SK-N-MC (cell line): Measurements from ENCODE around the gene EPB41L3.
A peak's percentile ranks its signal among the peaks of the same experiment; 100 is the strongest.

Experiments
- DNase-seq: peaks from one replicate; pipeline ENCODE4 v3.0.0-alpha.2; 2011; ENCODE audit warnings: low read depth, low spot score
- H3K27ac ChIP-seq: fragments of 200-600 bp; sonication (generic); 2 replicates; pipeline ENCODE4 v1.5.1; 2016; ENCODE audit warnings: mixed run types
- H3K36me3 ChIP-seq: fragments of 200-600 bp; sonication (generic); 2 replicates; pipeline ENCODE4 v1.6.1; 2017; ENCODE audit warnings: antibody characterized with exemption, low read length, mixed read lengths; ENCODE audit not compliant: insufficient read depth
- H3K4me3 ChIP-seq: fragments of 200-600 bp; sonication (generic); 2 replicates; pipeline ENCODE4 v1.5.1; 2016
- H3K9ac ChIP-seq: fragments of 200-600 bp; sonication (generic); 2 replicates; pipeline ENCODE4 v1.8.0; 2017; ENCODE audit warnings: mixed run types, mixed read lengths; ENCODE audit not compliant: insufficient read length
- H3K9me3 ChIP-seq: fragments of 200-600 bp; sonication (generic); 2 replicates; pipeline ENCODE4 v1.6.1; 2017; ENCODE audit warnings: low read depth, mild to moderate bottlenecking, antibody characterized with exemption, low read length, moderate library complexity, mixed read lengths
- EZH2 ChIP-seq: fragments of 200-600 bp; sonication (generic); IDR thresholded peaks from one replicate; pipeline ENCODE4 v1.6.1; 2017; ENCODE audit warnings: antibody characterized with exemption
- FOXP2 ChIP-seq: optimal IDR thresholded peaks from 2 replicates; pipeline ENCODE3; 2011; ENCODE audit warnings: mild to moderate bottlenecking, moderate library complexity; ENCODE audit not compliant: insufficient read depth; ENCODE audit errors: extremely low read length, control extremely low read depth
- POLR2AphosphoS5 ChIP-seq: IDR thresholded peaks from 2 replicates; pipeline ENCODE4 v1.6.1; 2012; ENCODE audit warnings: mild to moderate bottlenecking, low read depth, low read length, borderline replicate concordance

The EPB41L3 gene

DNA sequence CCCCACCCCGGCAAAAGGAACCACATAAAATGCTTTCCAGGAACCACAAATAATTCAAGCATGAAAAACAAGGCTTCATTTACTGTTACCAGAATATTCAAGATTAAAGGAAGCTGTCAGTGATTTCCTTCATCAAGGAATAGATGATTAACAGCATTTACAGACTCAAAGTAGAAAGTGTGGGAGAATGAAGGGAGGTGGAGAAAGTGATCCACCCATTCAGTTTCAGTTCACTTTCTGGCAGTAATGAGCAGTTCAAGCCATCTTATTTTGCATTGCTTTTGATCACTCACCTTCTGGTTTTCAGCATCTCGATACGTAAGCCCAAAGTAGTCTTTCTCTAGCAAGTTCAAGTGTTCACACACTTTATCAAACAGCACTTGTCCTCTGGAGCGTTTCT lies 99.0 kb downstream of the EPB41L3 start:
- H3K27ac ChIP-seq = no peak overlapping the region
- no peak overlapping the region for H3K4me3 ChIP-seq
- DNase-seq = no peak
- no peaks in the 10 kb centered on the region for H3K36me3 ChIP-seq
- no peak for TF ChIP-seq FOXP2
- no peak for TF ChIP-seq EZH2
- no peak for TF ChIP-seq POLR2AphosphoS5
- no peaks in the 10 kb centered on the region for H3K9me3 ChIP-seq
- H3K9ac ChIP-seq = no peak overlapping the region

- DNase-seq = no peak
- H3K4me3 ChIP-seq = no peak overlapping the region
- no peaks in the 10 kb centered on the region for H3K9me3 ChIP-seq
- no peak for TF ChIP-seq FOXP2
- no peak overlapping the region for H3K27ac ChIP-seq
- H3K9ac ChIP-seq = no peak overlapping the region
- H3K36me3 ChIP-seq = no peaks in the 10 kb centered on the region
Measured at GRCh38 chr18:5444269-5444668, 99.5 kb downstream of the EPB41L3 start.

DNA sequence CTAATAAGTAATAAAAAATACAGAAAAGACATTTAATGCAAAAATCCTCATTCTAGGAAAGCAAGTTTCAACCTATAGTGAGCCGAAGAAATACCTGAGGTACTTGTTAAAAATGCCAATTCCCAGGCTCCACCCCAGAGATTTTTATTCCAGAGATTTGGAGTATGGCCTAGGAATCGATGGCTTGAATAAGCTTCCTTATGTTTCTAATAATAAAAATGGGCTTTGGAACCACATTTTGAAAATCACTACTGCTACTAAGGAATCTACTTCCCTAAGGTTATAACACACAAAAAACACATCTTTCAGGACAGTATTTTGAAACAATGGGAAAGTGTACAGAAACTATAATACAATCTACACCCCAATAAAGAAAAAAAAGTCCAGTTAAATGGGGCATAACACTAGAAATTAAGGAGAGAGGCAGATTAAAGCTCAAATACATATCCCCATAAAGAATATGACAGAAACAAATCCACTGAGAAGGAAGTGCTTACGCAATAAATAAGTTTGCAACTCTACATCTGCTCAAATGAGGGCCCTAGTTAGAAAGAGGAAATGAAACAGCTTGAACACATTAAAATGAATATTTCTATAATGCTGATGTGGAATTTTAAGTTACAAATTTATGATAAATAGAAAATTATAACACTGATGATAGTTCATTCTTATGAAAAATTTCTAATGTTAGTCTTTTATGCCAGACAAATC lies 103.7 kb downstream of the EPB41L3 start:
- H3K36me3 ChIP-seq = no peaks in the 10 kb centered on the region
- DNase-seq = peak; percentile 70
- H3K9me3 ChIP-seq = no peaks in the 10 kb centered on the region
- peak overlapping the region; percentile 39 for H3K27ac ChIP-seq
- no peak overlapping the region for H3K9ac ChIP-seq
- no peak for TF ChIP-seq EZH2
- no peak; the same call in 1 of the 2 replicates for TF ChIP-seq POLR2AphosphoS5
- TF ChIP-seq FOXP2 = no peak
- peak overlapping the region; percentile 36 for H3K4me3 ChIP-seq

DNA sequence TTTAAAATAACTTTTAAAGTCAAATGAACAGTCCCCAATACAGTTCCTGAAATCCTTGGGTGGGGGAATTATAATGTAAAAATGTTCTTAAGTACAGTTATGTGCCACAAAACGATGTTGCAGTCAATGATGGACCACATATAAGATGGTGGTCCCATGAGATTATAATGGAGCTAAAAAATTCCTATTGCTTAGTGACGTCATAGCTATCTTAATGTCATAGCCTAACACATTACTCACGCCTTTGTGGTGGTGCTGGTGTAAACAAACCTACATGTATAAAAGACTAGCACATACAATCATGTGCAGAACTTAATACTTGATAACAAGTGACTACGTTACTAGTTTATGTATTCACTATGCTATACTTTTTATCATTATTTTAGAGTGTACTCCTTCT lies 109.4 kb downstream of the EPB41L3 start:
- no peak overlapping the region for H3K27ac ChIP-seq
- TF ChIP-seq EZH2 (no peak), POLR2AphosphoS5 (no peak), FOXP2 (no peak)
- H3K36me3 ChIP-seq = no peaks in the 10 kb centered on the region
- no peaks in the 10 kb centered on the region for H3K9me3 ChIP-seq
- no peak overlapping the region for H3K9ac ChIP-seq
- H3K4me3 ChIP-seq = no peak overlapping the region
- no peak for DNase-seq

GRCh38 chr18:5431836-5432575 lies 111.8 kb downstream of the EPB41L3 start:
- no peak for TF ChIP-seq POLR2AphosphoS5
- TF ChIP-seq EZH2 = no peak
- TF ChIP-seq FOXP2 = no peak
- Histone ChIP-seq H3K27ac (no peak overlapping the region), H3K4me3 (no peak overlapping the region), H3K36me3 (no peaks in the 10 kb centered on the region), H3K9me3 (no peaks in the 10 kb centered on the region), H3K9ac (no peak overlapping the region)
- DNase-seq = no peak

DNA sequence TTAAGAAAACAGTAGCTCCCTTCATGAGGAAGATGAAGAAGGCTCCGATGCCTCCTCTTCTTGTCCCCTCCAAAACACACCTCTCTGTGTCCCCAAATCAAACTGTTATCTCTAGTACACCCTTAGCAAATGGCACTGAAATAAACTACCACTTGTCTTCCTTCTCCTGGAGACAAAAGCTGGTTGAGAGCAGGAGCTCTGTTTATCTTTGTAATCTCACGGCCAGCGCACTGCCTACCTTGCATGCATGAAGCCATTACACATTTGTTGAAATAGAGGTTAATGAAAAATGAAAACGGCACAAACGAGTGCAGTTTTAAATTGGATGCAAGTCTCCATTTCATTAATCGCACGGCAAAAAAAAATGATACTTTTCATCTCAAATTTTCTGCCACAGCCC lies 113.7 kb downstream of the EPB41L3 start:
- DNase-seq = no peak
- no peaks in the 10 kb centered on the region for H3K36me3 ChIP-seq

GRCh38 chr18:5429681-5430080 lies 114.1 kb downstream of the EPB41L3 start:
- TF ChIP-seq FOXP2 (no peak), EZH2 (no peak), POLR2AphosphoS5 (no peak)
- H3K9me3 ChIP-seq = no peaks in the 10 kb centered on the region
- H3K9ac ChIP-seq = no peak overlapping the region
- no peak overlapping the region for H3K27ac ChIP-seq
- no peak for DNase-seq
- H3K4me3 ChIP-seq = no peak overlapping the region
- no peaks in the 10 kb centered on the region for H3K36me3 ChIP-seq

More for the DNA sequence above, 113.7 kb downstream of the EPB41L3 start:
- Histone ChIP-seq H3K9ac (no peak overlapping the region), H3K4me3 (no peak overlapping the region), H3K9me3 (no peaks in the 10 kb centered on the region), H3K27ac (no peak overlapping the region)
- TF ChIP-seq EZH2 = no peak
- no peak for TF ChIP-seq POLR2AphosphoS5
- TF ChIP-seq FOXP2 = no peak

DNA sequence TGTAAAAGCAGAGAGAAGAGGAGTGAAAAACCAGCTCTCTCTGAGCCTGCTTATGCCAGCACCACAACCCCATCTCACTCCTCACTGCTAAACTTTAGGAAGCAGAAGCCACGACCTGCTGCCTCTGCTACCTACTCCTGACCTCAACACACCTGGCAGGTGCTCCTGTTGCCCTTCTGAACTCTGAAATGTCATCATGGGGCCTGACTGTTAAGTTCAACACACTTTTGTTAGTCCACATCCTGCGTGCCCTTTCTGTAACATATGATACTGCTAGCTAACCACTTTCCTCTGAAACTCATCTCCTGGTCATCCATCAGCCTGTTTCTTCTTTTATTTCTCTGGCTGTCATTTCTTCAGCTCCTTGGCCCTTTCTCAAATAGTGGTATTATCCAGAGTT lies 118.1 kb downstream of the EPB41L3 start:
- no peaks in the 10 kb centered on the region for H3K36me3 ChIP-seq
- H3K9ac ChIP-seq = no peak overlapping the region
- no peak overlapping the region for H3K4me3 ChIP-seq
- no peak for TF ChIP-seq EZH2
- TF ChIP-seq POLR2AphosphoS5 = no peak
- H3K9me3 ChIP-seq = no peaks in the 10 kb centered on the region
- no peak for DNase-seq
- H3K27ac ChIP-seq = no peak overlapping the region

DNA sequence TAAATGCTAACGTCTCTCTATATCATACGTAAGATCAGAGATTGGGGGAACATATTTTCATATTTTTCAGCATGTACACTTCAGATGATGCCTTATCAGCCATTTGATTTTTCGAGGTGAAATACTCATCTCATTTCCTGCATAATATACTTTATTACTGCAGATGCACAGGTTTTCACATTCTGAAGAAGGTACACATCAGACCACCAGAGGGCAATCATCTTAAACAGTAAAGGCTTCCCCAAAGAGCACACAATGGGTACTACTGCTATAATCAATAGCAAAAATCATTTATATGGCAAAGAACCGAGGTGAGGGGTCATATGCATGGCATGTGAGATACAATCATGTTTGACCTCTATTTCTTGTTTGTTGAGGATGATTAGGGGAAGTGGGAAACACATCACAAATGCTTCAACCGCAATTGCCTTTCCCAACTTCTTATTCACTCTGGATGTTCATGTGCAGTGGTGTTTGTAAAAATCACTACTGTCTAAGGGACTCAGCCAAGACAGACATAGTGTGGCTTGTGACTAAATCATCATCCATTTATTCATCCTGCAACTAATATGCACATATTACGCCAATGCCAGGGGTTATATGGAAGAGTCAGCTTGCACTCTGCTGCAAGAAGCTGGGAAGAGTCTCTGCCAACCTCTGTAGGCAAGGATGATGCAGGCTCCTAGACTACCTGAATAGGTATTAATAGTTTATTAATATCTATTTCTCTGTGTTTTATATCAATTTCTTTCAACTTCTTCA lies 118.7 kb downstream of the EPB41L3 start:
- H3K36me3 ChIP-seq = no peaks in the 10 kb centered on the region
- no peak overlapping the region for H3K27ac ChIP-seq
- no peak overlapping the region for H3K9ac ChIP-seq
- no peak for DNase-seq
- TF ChIP-seq POLR2AphosphoS5 (no peak), EZH2 (no peak), FOXP2 (no peak)
- no peaks in the 10 kb centered on the region for H3K9me3 ChIP-seq
- H3K4me3 ChIP-seq = no peak overlapping the region
